ENCODE results near the gene MAD2L1BP. TPM values are rescaled to one million over a fixed set of nuclear protein-coding genes. Genes with fewer than 3 reads are reported as not detected.

The MAD2L1BP gene
- total and polyA plus RNA-seq, 7 donors: 17.0 to 43.1 (median 30.5) TPM

GRCh38 chr6:43683708-43684455, 48.2 kb downstream of the MAD2L1BP start:
- H3K27ac ChIP-seq: peak overlapping the region; percentile 95
- WGBS, 3 donors: 42 to 81% (median 77%) methylated on average over 1 of the region's 1 CpG
- no peak for TF ChIP-seq CTCF (IDR thresholded peaks at IDR 0.05)
- intact Hi-C loops (cut with DNase I): no loop called here
- no peaks in the 10 kb centered on the region for H3K27me3 ChIP-seq (ENCODE audit: insufficient read depth in 3 of 3, low read length in 2 of 3)
- DNase-seq: no peak
- peaks cover 80% of the 10 kb centered on the region for H3K4me1 ChIP-seq
- ATAC-seq: no peak
- H3K36me3 ChIP-seq (ENCODE audit: insufficient read depth in 1 of 2, low read depth in 1 of 2): peaks cover 0 to 21% of the 10 kb centered on the region in 2 donors
- H3K9me3 ChIP-seq: no peaks in the 10 kb centered on the region
- no peak overlapping the region for H3K4me3 ChIP-seq

GRCh38 chr6:43687079-43687436, 51.4 kb downstream of the MAD2L1BP start:
- Histone ChIP-seq H3K4me3 (peak overlapping the region; percentile 98), H3K4me1 (peaks cover 50% of the 10 kb centered on the region), H3K27ac (peak overlapping the region; percentile 87), H3K9me3 (no peaks in the 10 kb centered on the region), H3K27me3 (ENCODE audit: insufficient read depth in 3 of 3, low read length in 2 of 3) (no peaks in the 10 kb centered on the region), H3K36me3 (ENCODE audit: insufficient read depth in 1 of 2, low read depth in 1 of 2) (peaks cover 0 to 4% of the 10 kb centered on the region in 2 donors)
- intact Hi-C loops (cut with DNase I): no loop called here
- TF ChIP-seq CTCF (IDR thresholded peaks at IDR 0.05): no peak
- 5 to 8% (median 6%) methylated on average over 10 of the region's 10 CpGs for WGBS, 3 donors
- ATAC-seq: peak in 1 of 4 donors; percentile 46
- no peak for DNase-seq

- ATAC-seq (peak; percentile 97 to 98 (median 98)), DNase-seq (peak; percentile 86 to 92)
- no peaks in the 10 kb centered on the region for H3K36me3 ChIP-seq (ENCODE audit: insufficient read depth in 1 of 2, low read depth in 1 of 2)
- TF ChIP-seq CTCF (IDR thresholded peaks at IDR 0.05): no peak
- WGBS, 3 donors: 7 to 15% (median 9%) methylated on average over 43 of the region's 43 CpGs
- no peaks in the 10 kb centered on the region for H3K9me3 ChIP-seq
- no peaks in the 10 kb centered on the region for H3K27me3 ChIP-seq (ENCODE audit: insufficient read depth in 3 of 3, low read length in 2 of 3)
- H3K27ac ChIP-seq: peak within 1 kb of the TSS; percentile 87
- peaks cover 43% of the 10 kb centered on the region for H3K4me1 ChIP-seq
- intact Hi-C loops (cut with DNase I): no loop called here
- peak within 1 kb of the TSS; percentile 98 for H3K4me3 ChIP-seq
Observed at GRCh38 chr6:43687437-43688347, 52.1 kb downstream of the MAD2L1BP start, which contains the start of gene MRPS18A. Gene MRPS18A, minus strand, starts transcription at chr6:43687791. Its CDS starts 12 bp downstream, at chr6:43687779.

- WGBS, 3 donors: 72 to 90% (median 81%) methylated on average over 2 of the region's 2 CpGs
Observed at GRCh38 chr6:43689421-43689820, 53.8 kb downstream of the MAD2L1BP start.

More at GRCh38 chr6:43689421-43689820, 53.8 kb downstream of the MAD2L1BP start:
- Histone ChIP-seq H3K9me3 (no peaks in the 10 kb centered on the region), H3K4me3 (no peak overlapping the region), H3K27ac (no peak overlapping the region), H3K36me3 (ENCODE audit: insufficient read depth in 1 of 2, low read depth in 1 of 2) (no peaks in the 10 kb centered on the region), H3K4me1 (peaks cover 26% of the 10 kb centered on the region), H3K27me3 (ENCODE audit: insufficient read depth in 3 of 3, low read length in 2 of 3) (no peaks in the 10 kb centered on the region)
- intact Hi-C loops (cut with DNase I): no loop called here
- TF ChIP-seq CTCF (IDR thresholded peaks at IDR 0.05): no peak
- DNase-seq (no peak), ATAC-seq (no peak)

Other genes starting within 250 kb of the MAD2L1BP start
- gene ABCC10, start 208.3 kb upstream of the MAD2L1BP start, total RNA-seq: 10 to 100 TPM in 2 of 4 donors, 1 to 10 TPM in 2; 7.8 to 11.0 (median 9.9) TPM
- 1 to 10 TPM; 8.9 to 9.9 (median 8.9) TPM for gene ABCC10, start 208.3 kb upstream of the MAD2L1BP start, polyA plus RNA-seq
- under 1 TPM in 1 of 4 donors, not detected in 3; 0.56 TPM for gene DLK2, start 180.3 kb upstream of the MAD2L1BP start, total RNA-seq
- under 1 TPM; 0.04 to 0.90 (median 0.10) TPM for gene DLK2, start 180.3 kb upstream of the MAD2L1BP start, polyA plus RNA-seq
- 10 to 100 TPM; 31.4 to 39.9 (median 36.3) TPM for gene TJAP1, start 158.3 kb upstream of the MAD2L1BP start, total RNA-seq
- gene TJAP1, start 158.3 kb upstream of the MAD2L1BP start, polyA plus RNA-seq: 10 to 100 TPM; 18.0 to 35.2 (median 20.8) TPM
- gene LRRC73, start 125.5 kb upstream of the MAD2L1BP start, total RNA-seq: under 1 TPM in 1 of 4 donors, not detected in 3; 0.20 TPM
- gene LRRC73, start 125.5 kb upstream of the MAD2L1BP start, polyA plus RNA-seq: under 1 TPM; 0.10 to 0.29 (median 0.26) TPM
- 10 to 100 TPM; 57.9 to 71.4 (median 63.0) TPM for gene YIPF3, start 118.9 kb upstream of the MAD2L1BP start, total RNA-seq
- gene YIPF3, start 118.9 kb upstream of the MAD2L1BP start, polyA plus RNA-seq: 10 to 100 TPM; 57.7 to 91.5 (median 71.8) TPM
- gene POLR1C, start 118.8 kb upstream of the MAD2L1BP start, total RNA-seq: 10 to 100 TPM; 17.5 to 27.8 (median 24.1) TPM
- 10 to 100 TPM; 23.4 to 64.5 (median 43.2) TPM for gene POLR1C, start 118.8 kb upstream of the MAD2L1BP start, polyA plus RNA-seq
- gene XPO5, start 59.8 kb upstream of the MAD2L1BP start, total RNA-seq: 10 to 100 TPM; 17.5 to 40.1 (median 20.1) TPM
- gene XPO5, start 59.8 kb upstream of the MAD2L1BP start, polyA plus RNA-seq: 10 to 100 TPM; 12.3 to 21.7 (median 12.8) TPM
- 1 to 10 TPM; 3.6 to 6.4 (median 5.5) TPM for gene POLH, start 59.7 kb upstream of the MAD2L1BP start, total RNA-seq
- gene POLH, start 59.7 kb upstream of the MAD2L1BP start, polyA plus RNA-seq: 1 to 10 TPM; 1.7 to 6.8 (median 1.9) TPM
- gene GTPBP2, start 6.6 kb upstream of the MAD2L1BP start, total RNA-seq: 10 to 100 TPM; 32.8 to 43.8 (median 35.2) TPM
- 10 to 100 TPM; 27.8 to 69.6 (median 33.9) TPM for gene GTPBP2, start 6.6 kb upstream of the MAD2L1BP start, polyA plus RNA-seq
- gene RSPH9, start 9.2 kb downstream of the MAD2L1BP start, total RNA-seq: under 1 TPM in 1 of 4 donors, not detected in 3; 0.11 TPM
- under 1 TPM; 0.36 to 0.59 (median 0.51) TPM for gene RSPH9, start 9.2 kb downstream of the MAD2L1BP start, polyA plus RNA-seq
- gene MRPS18A, start 52.0 kb downstream of the MAD2L1BP start, total RNA-seq: 100 to 1,000 TPM in 2 of 4 donors, 10 to 100 TPM in 2; 64.1 to 152 (median 103) TPM
- 100 to 1,000 TPM; 106 to 151 (median 148) TPM for gene MRPS18A, start 52.0 kb downstream of the MAD2L1BP start, polyA plus RNA-seq
- gene VEGFA, start 134.4 kb downstream of the MAD2L1BP start, total RNA-seq: 100 to 1,000 TPM; 132 to 345 (median 208) TPM
- 100 to 1,000 TPM in 1 of 3 donors, 10 to 100 TPM in 2; 78.1 to 125 (median 88.3) TPM for gene VEGFA, start 134.4 kb downstream of the MAD2L1BP start, polyA plus RNA-seq